Suprapubic skin (tissue), 4 donors: Measurements from ENCODE around the gene TPD52L2. TPM values are rescaled to one million over a fixed set of nuclear protein-coding genes. Genes with fewer than 3 reads are reported as not detected.

Experiments used
- DNase-seq, 2 donors: peaks; one replicate each; pipeline ENCODE4 v3.0.0-alpha.2; 2019; ENCODE audit warnings: low spot score in 2 of 2
- H3K27ac ChIP-seq: fragments of 200-600 bp; sonication (generic); one replicate; pipeline ENCODE4 v1.5.1; 2019
- H3K27me3 ChIP-seq: fragments of 200-600 bp; sonication (generic); one replicate; pipeline ENCODE4 v1.5.1; 2019
- H3K36me3 ChIP-seq: fragments of 200-600 bp; sonication (generic); one replicate; pipeline ENCODE4 v1.5.1; 2019
- H3K4me1 ChIP-seq: fragments of 200-600 bp; sonication (generic); one replicate; pipeline ENCODE4 v1.5.1; 2019
- H3K4me3 ChIP-seq: fragments of 200-600 bp; sonication (generic); one replicate; pipeline ENCODE4 v1.5.1; 2019; ENCODE audit warnings: mild to moderate bottlenecking
- H3K9me3 ChIP-seq: fragments of 200-600 bp; sonication (generic); one replicate; pipeline ENCODE4 v1.5.1; 2019
- CTCF ChIP-seq, 2 donors: fragments of 200-600 bp in 1 of 2; fragments of 450-650 bp in 1 of 2; sonication (generic) in 1 of 2; IDR thresholded peaks; one replicate each; pipeline ENCODE4 v1.5.1; 2016 to 2019; ENCODE audit warnings: antibody characterized with exemption in 2 of 2, mild to moderate bottlenecking in 1 of 2, moderate library complexity in 1 of 2
- EP300 ChIP-seq: sonication (generic); formaldehyde crosslinking; IDR thresholded peaks from one replicate; pipeline ENCODE4 v1.6.1; 2017; ENCODE audit warnings: antibody characterized with exemption
- POLR2A ChIP-seq, 2 donors: fragments of 450-650 bp; IDR thresholded peaks; one replicate each; pipeline ENCODE4 v1.6.1; 2017; ENCODE audit warnings: antibody characterized with exemption in 2 of 2, mild to moderate bottlenecking in 2 of 2, moderate library complexity in 2 of 2
- POLR2AphosphoS5 ChIP-seq, 3 donors: sonication (generic); formaldehyde crosslinking; IDR thresholded peaks; one replicate each; pipeline ENCODE4 v1.6.1; 2017; ENCODE audit warnings: antibody characterized with exemption in 3 of 3
- WGBS: methylation state at CpG from one replicate; pipeline ENCODE4 v1.1.5; 2018; 5-methylcytosine and 5-hydroxymethylcytosine counted together
- total RNA-seq, 4 donors: library from RNA; depleted of rRNA; stranded (reverse); fragments of >200 nt; gene quantifications; one replicate each; pipeline ENCODE4 v1.1.0, GENCODE V29; 2016

Gene TPD52L2
- total RNA-seq, 4 donors from 2014 or later, result 66.5 to 87.4 (median 74.1) TPM

- no peaks in the 10 kb centered on the region for H3K27me3 ChIP-seq
- TF ChIP-seq CTCF (IDR thresholded peaks at IDR 0.05) (no peak), POLR2A (IDR thresholded peaks at IDR 0.05) (no peak), EP300 (no peak), POLR2AphosphoS5 (IDR thresholded peaks at IDR 0.05) (no peak)
- peaks cover 76% of the 10 kb centered on the region for H3K36me3 ChIP-seq
- H3K4me3 ChIP-seq, result no peak overlapping the region
- H3K9me3 ChIP-seq, result no peaks in the 10 kb centered on the region
- no peak for DNase-seq
- H3K27ac ChIP-seq, result no peak overlapping the region
- no peaks in the 10 kb centered on the region for H3K4me1 ChIP-seq
- 95% methylated on average over 4 of the region's 17 CpGs for WGBS
These were observed 67.6 kb downstream of the TPD52L2 start for GRCh38 chr20:63932606-63933160.

- no peaks in the 10 kb centered on the region for H3K4me1 ChIP-seq
- H3K27ac ChIP-seq, result no peak overlapping the region
- 90% methylated on average over 5 of the region's 5 CpGs for WGBS
- DNase-seq, result no peak
- TF ChIP-seq EP300, result no peak
- TF ChIP-seq CTCF (IDR thresholded peaks at IDR 0.05), result no peak
- no peak for TF ChIP-seq POLR2A (IDR thresholded peaks at IDR 0.05)
- no peak for TF ChIP-seq POLR2AphosphoS5 (IDR thresholded peaks at IDR 0.05)
- H3K36me3 ChIP-seq, result peaks cover 72% of the 10 kb centered on the region
- H3K4me3 ChIP-seq, result no peak overlapping the region
- H3K27me3 ChIP-seq, result no peaks in the 10 kb centered on the region
- no peaks in the 10 kb centered on the region for H3K9me3 ChIP-seq
These were observed 68.6 kb downstream of the TPD52L2 start for GRCh38 chr20:63933646-63934045.

- H3K36me3 ChIP-seq, result peaks cover 72% of the 10 kb centered on the region
- no peak for DNase-seq
- no peak for TF ChIP-seq EP300
- TF ChIP-seq POLR2A (IDR thresholded peaks at IDR 0.05), result no peak
- no peak for TF ChIP-seq CTCF (IDR thresholded peaks at IDR 0.05)
- no peak for TF ChIP-seq POLR2AphosphoS5 (IDR thresholded peaks at IDR 0.05)
- no peaks in the 10 kb centered on the region for H3K27me3 ChIP-seq
- no peaks in the 10 kb centered on the region for H3K9me3 ChIP-seq
- no peak overlapping the region for H3K4me3 ChIP-seq
- WGBS, result 85% methylated on average over 34 of the region's 37 CpGs
- H3K4me1 ChIP-seq, result no peaks in the 10 kb centered on the region
- H3K27ac ChIP-seq, result no peak overlapping the region
These were observed 69.4 kb downstream of the TPD52L2 start for GRCh38 chr20:63934271-63935068.

GRCh38 chr20:63935447-63935846, 70.4 kb downstream of the TPD52L2 start:
- TF ChIP-seq EP300 (no peak), CTCF (IDR thresholded peaks at IDR 0.05) (no peak), POLR2AphosphoS5 (IDR thresholded peaks at IDR 0.05) (no peak), POLR2A (IDR thresholded peaks at IDR 0.05) (no peak)
- WGBS, result 92% methylated on average over 7 of the region's 9 CpGs
- Histone ChIP-seq H3K36me3 (peaks cover 70% of the 10 kb centered on the region), H3K9me3 (no peaks in the 10 kb centered on the region), H3K27ac (no peak overlapping the region), H3K27me3 (no peaks in the 10 kb centered on the region), H3K4me1 (no peaks in the 10 kb centered on the region), H3K4me3 (no peak overlapping the region)
- no peak for DNase-seq

GRCh38 chr20:63937596-63937995, 72.5 kb downstream of the TPD52L2 start:
- peaks cover 13% of the 10 kb centered on the region for H3K4me1 ChIP-seq
- 87% methylated on average over 14 of the region's 14 CpGs for WGBS
- TF ChIP-seq CTCF (IDR thresholded peaks at IDR 0.05) (no peak), POLR2A (IDR thresholded peaks at IDR 0.05) (no peak), EP300 (no peak), POLR2AphosphoS5 (IDR thresholded peaks at IDR 0.05) (no peak)
- no peaks in the 10 kb centered on the region for H3K27me3 ChIP-seq
- H3K9me3 ChIP-seq, result no peaks in the 10 kb centered on the region
- no peak overlapping the region for H3K27ac ChIP-seq
- peaks cover 57% of the 10 kb centered on the region for H3K36me3 ChIP-seq
- DNase-seq, result no peak
- no peak overlapping the region for H3K4me3 ChIP-seq
